ENCODE measurements around the gene MCC.

Gene MCC

GRCh38 chr5:113082547-113082905 is 405.7 kb downstream of the MCC start:
- ChIA-PET POLR2A (no interaction called here), CTCF (no interaction called here)
- Histone ChIP-seq H3K4me1 (ENCODE audit: control insufficient read depth, insufficient read depth, low read length) (0 out of 2 replicates have a peak, but pooled peaks cover under 1% of the 10 kb centered on the region), H3K27ac (ENCODE audit: extremely low read depth, low read depth, low read length) (no peak overlapping the region), H3K36me3 (ENCODE audit: control insufficient read depth in 2 of 2, insufficient read depth in 1 of 2, low read length in 2 of 2) (peaks cover 6 to 52% of the 10 kb centered on the region in 2 experiments; a peak in 2 of 3 replicates), H3K4me3 (ENCODE audit: low read depth, low read length) (no peak overlapping the region), H3K9me3 (ENCODE audit: control insufficient read depth, insufficient read depth, low read depth, low read length) (no peaks in the 10 kb centered on the region)
- TF ChIP-seq ZNF701 (tag by site-specific recombination; IDR thresholded peaks at IDR 0.05), result no peak
- no peak for TF ChIP-seq ZNF426 (tag by site-specific recombination; IDR thresholded peaks at IDR 0.05)
- TF ChIP-seq RBAK (tag by site-specific recombination; IDR thresholded peaks at IDR 0.05), result no peak
- no peak for TF ChIP-seq ZNF530 (tag by site-specific recombination; IDR thresholded peaks at IDR 0.05; ENCODE audit: low read depth)
- TF ChIP-seq ZNF660 (tag by site-specific recombination; IDR thresholded peaks at IDR 0.05), result no peak
- TF ChIP-seq ZNF394 (tag by site-specific recombination; IDR thresholded peaks at IDR 0.05; ENCODE audit: borderline replicate concordance), result no peak

DNA sequence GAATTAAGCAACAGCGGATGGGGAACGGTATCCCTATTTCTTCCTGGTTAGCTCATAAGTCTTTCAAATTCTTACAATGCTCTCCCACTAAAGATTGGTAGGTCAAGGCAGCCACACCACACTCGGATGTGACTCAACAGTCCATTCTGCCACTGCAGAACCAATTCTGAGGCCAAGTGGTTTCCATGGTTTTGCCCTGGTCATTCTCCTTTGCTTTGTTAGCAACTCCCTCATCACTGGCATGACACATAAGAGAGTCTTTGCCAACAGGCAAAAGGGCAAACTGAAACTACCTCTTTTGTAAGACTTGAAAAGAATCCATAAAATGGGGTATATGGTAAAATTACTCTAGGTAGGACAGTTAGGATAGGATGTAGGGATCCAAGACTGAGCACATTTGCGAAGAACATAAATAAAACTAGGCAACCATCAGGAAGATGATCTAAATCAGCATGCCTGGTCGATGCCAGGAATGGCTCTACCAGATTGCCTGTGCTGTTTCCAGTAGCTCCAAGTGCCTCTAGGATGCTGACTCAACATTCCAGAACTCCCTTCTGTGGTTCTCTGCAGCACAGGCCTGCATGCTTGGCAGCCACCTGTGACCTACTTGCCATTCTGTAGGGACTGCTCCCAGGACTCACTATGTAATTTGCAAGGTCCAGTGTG is 406.2 kb downstream of the MCC start:
- H3K36me3 ChIP-seq (ENCODE audit: control insufficient read depth in 2 of 2, insufficient read depth in 1 of 2, low read length in 2 of 2), result peaks cover 6 to 52% of the 10 kb centered on the region in 2 experiments; a peak in 2 of 3 replicates
- TF ChIP-seq ZSCAN30 (tag by site-specific recombination; IDR thresholded peaks at IDR 0.05), result no peak
- TF ChIP-seq ZNF692 (tag by site-specific recombination; IDR thresholded peaks at IDR 0.05), result no peak
- no peak for TF ChIP-seq ZNF175 (tag by site-specific recombination; IDR thresholded peaks at IDR 0.05)
- TF ChIP-seq, protein P1, sequence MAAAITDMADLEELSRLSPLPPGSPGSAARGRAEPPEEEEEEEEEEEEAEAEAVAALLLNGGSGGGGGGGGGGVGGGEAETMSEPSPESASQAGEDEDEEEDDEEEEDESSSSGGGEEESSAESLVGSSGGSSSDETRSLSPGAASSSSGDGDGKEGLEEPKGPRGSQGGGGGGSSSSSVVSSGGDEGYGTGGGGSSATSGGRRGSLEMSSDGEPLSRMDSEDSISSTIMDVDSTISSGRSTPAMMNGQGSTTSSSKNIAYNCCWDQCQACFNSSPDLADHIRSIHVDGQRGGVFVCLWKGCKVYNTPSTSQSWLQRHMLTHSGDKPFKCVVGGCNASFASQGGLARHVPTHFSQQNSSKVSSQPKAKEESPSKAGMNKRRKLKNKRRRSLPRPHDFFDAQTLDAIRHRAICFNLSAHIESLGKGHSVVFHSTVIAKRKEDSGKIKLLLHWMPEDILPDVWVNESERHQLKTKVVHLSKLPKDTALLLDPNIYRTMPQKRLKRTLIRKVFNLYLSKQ (tag by site-specific recombination; IDR thresholded peaks at IDR 0.05; ENCODE audit: borderline replicate concordance), result no peak
- no peak for TF ChIP-seq ZNF16 (tag by site-specific recombination; IDR thresholded peaks at IDR 0.05; ENCODE audit: low read depth)
- TF ChIP-seq ZNF292 (tag by site-specific recombination; IDR thresholded peaks at IDR 0.05; ENCODE audit: borderline replicate concordance, low read depth), result no peak
- TF ChIP-seq, protein P2, sequence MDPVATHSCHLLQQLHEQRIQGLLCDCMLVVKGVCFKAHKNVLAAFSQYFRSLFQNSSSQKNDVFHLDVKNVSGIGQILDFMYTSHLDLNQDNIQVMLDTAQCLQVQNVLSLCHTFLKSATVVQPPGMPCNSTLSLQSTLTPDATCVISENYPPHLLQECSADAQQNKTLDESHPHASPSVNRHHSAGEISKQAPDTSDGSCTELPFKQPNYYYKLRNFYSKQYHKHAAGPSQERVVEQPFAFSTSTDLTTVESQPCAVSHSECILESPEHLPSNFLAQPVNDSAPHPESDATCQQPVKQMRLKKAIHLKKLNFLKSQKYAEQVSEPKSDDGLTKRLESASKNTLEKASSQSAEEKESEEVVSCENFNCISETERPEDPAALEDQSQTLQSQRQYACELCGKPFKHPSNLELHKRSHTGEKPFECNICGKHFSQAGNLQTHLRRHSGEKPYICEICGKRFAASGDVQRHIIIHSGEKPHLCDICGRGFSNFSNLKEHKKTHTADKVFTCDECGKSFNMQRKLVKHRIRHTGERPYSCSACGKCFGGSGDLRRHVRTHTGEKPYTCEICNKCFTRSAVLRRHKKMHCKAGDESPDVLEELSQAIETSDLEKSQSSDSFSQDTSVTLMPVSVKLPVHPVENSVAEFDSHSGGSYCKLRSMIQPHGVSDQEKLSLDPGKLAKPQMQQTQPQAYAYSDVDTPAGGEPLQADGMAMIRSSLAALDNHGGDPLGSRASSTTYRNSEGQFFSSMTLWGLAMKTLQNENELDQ (tag by site-specific recombination; IDR thresholded peaks at IDR 0.05; ENCODE audit: low read depth), result no peak
- TF ChIP-seq ZNF777 (tag by site-specific recombination; IDR thresholded peaks at IDR 0.05; ENCODE audit: borderline replicate concordance), result no peak
- no peaks in the 10 kb centered on the region for H3K4me1 ChIP-seq (ENCODE audit: control insufficient read depth, insufficient read depth, low read length)
- no peak overlapping the region for H3K27ac ChIP-seq (ENCODE audit: extremely low read depth, low read depth, low read length)
- ChIA-PET POLR2A (no interaction called here), CTCF (no interaction called here)
- no peaks in the 10 kb centered on the region for H3K9me3 ChIP-seq (ENCODE audit: control insufficient read depth, insufficient read depth, low read depth, low read length)
- no peak overlapping the region for H3K4me3 ChIP-seq (ENCODE audit: low read depth, low read length)

DNA sequence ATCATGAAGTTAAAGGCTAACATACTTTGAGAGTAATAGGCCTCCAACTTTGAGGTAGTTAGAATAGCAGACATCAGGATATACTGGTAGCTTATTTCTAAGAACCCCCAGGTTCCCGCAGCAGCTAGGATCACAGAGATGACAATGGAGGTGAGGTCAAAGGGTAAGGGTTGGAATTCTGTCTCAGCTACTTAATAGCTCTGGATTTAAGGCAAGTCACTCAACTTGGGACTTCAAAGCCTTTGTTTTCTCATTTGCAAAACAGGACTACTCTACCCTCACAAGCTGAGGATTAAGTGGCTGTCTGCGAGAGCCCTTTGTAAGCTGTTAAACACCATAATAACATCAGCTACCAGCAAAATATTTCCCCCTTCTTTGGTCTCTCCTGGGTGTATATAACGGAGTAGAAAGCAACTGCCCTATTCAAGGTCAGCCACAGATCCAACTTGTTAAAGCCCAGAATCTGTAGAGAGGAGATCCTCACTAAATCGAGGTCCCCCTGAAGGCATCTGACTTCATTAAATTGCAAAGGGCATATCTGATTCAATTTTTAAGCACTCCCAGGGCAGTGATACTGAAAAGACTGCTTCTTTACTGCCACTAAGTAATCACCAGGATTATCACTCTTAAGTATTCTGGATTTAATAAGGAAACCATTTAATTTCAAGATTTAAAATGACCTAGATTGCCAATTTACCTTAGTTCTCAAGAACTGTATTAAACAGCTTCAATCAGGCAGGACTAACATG is 407.0 kb downstream of the MCC start:
- ChIA-PET POLR2A (no interaction called here), CTCF (no interaction called here)
- H3K9me3 ChIP-seq (ENCODE audit: control insufficient read depth, insufficient read depth, low read depth, low read length), result no peaks in the 10 kb centered on the region
- TF ChIP-seq KLF1 (tag by site-specific recombination; IDR thresholded peaks at IDR 0.05), result no peak
- TF ChIP-seq MZF1 (tag by site-specific recombination; IDR thresholded peaks at IDR 0.05; ENCODE audit: borderline replicate concordance), result no peak
- no peak for TF ChIP-seq ZNF335 (tag by site-specific recombination; conservative IDR thresholded peaks at IDR 0.05)
- TF ChIP-seq ZNF362 (tag by site-specific recombination; IDR thresholded peaks at IDR 0.05), result no peak
- no peak for TF ChIP-seq KLF17 (tag by site-specific recombination; IDR thresholded peaks at IDR 0.05)
- no peak for TF ChIP-seq ZNF660 (tag by site-specific recombination; IDR thresholded peaks at IDR 0.05)
- TF ChIP-seq INSM2 (tag by site-specific recombination; IDR thresholded peaks at IDR 0.05), result no peak

More for the DNA sequence above, 407.0 kb downstream of the MCC start:
- H3K27ac ChIP-seq (ENCODE audit: extremely low read depth, low read depth, low read length), result no peak overlapping the region
- no peaks in the 10 kb centered on the region for H3K4me1 ChIP-seq (ENCODE audit: control insufficient read depth, insufficient read depth, low read length)
- H3K4me3 ChIP-seq (ENCODE audit: low read depth, low read length), result no peak overlapping the region
- peaks cover 6 to 47% of the 10 kb centered on the region in 2 experiments; a peak in 2 of 3 replicates for H3K36me3 ChIP-seq (ENCODE audit: control insufficient read depth in 2 of 2, insufficient read depth in 1 of 2, low read length in 2 of 2)
